LoVo (cell line): ENCODE measurements around the gene APLN.

Experiments
- DNase-seq: peaks from one replicate; pipeline ENCODE4 v3.0.0-alpha.2; 2016; ENCODE audit warnings: low spot score

The APLN gene

DNA sequence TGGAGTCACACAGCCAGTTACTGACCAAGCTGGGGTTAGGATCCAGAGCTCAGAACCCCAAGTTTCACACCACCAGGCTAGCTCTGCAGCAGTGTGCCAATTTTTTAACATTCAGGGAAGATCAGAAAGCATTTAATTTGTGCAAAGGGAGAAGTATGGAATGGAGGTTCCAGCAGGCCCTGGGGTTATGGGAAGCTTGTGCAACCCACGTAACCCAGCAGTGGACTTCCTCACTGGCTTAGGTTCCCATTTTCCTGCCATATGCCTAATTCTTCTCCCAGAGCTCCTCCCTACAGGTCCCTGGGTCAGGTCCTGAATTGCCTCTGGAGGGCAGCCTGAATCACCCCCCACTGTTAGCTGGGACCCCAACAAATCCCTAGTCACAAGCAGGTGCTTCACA lies 14.0 kb downstream of the APLN start:
- DNase-seq, result no peak

DNA sequence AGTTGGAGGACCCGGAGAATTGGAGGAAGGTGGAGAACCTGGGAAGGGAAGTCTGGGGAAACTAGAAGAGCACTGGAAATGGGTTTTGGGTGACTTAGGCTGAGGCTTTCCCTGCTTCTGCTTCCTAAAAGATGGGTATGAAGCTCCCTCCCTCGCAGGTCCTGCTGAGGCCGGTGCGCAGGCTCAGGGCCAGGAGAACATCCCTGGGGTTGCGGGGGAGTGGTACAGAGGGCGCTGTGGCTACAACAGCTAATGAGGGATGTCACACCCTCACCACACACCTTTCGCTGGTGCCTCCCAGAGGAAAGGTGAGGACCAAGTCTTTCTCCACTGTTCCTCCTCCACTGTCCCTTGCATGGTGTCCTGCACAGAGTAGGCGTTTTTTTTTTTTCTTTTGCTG lies 15.8 kb downstream of the APLN start:
- no peak for DNase-seq

DNA sequence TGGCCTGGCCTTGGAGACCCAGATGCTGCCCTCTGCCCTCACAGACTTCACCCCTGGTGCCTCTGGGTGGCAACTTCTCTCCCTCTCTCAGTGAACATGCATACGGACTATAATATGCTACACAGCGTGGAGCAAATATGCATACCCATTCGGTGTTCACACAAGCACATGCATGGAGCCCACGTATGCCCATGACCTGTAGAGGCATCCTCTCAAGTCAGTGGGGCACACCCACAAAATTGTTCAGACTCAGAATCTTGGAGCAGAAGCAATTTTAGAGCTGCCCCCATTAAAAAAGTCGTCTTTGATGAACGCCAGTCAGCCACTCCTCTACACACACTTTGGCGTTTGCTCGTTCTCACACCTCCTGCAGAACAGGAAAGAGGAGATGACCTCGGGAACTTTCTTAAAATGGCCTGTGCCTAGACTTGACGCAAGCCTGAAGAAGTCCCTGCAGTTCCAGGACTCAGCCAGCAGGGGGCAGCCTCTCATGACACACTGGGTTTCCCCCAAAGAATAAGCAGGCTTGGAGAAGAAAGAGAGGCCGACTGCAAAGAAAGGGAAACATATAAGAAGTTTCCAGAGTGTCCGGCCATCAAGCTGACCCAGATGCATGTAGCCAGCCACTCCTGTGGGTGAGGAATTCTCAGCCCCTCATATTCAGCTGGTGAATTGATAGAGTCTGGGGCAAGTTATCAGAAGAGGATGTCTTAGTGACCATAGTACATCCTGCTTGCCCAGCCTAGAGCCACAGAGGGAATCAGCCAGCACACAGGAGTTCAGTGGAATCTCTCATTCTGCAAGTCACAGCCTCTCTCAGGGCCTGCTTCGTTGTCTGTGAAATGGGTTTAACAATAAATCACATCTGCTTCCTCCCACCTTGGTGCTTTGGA lies 17.3 kb downstream of the APLN start:
- peak; percentile 30 for DNase-seq

DNA sequence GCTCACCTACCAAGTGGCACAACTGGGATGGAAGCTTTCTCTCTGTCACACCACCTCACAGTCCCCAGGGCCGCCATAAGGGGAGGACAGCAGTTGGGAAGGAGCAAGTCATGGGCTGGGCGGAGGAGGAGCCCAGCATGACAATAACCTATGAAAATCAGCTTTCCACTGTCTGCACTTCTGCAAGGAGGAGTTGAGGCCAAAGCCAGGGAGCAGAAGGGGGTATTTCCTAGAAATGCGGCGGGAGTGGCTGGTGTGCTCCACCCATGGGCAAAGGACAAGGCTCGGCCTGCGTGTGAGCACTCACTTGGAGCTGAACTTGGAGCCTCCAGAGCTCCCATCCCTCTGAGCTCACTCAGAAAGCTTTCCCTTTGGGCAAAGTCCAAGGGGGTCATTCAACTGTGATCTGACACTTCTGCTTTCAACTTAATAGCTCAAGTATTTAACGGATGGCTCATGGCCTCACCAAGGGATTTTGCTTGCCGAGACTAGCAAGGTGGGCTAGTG lies 18.5 kb downstream of the APLN start:
- DNase-seq, result peak; percentile 39

DNA sequence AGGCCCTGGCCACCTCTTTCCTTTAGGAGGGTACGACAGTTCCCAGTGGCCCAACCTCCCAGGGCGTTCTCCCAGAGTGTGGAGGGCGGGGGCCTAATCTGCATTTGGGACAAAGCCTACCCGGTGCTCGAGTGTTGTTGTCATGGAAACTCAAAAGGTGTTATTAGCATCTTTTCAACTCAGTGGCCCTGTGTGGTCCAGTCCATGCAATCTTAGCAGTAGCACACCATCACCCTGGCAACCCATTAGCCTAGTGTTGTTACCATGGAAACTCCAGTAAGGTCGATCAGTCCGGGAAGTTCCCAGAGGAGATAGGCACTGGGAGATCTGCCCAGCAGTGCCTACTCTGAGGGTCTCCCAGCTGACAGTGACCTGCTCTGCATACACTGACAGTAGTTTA lies 20.2 kb downstream of the APLN start:
- DNase-seq, result no peak

DNA sequence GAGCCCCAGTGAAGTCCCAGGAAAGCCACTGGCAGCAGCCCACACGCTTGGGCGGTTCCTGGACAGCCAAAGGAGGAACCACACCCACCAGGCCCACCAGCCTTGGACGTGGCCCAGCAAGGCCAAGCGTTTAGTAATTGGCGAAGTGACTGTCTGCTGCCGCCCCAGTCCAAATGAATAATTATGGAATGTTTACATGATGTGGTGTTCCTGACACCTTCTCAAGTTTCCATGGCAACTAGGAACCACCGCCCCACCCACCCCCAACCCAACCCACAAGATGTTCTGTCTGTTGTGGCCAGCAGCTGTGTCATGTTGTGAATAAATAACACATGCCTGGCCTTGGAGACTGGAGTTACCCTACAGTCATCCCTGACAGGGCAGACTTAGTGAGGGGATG lies 22.3 kb downstream of the APLN start:
- DNase-seq, result no peak

DNA sequence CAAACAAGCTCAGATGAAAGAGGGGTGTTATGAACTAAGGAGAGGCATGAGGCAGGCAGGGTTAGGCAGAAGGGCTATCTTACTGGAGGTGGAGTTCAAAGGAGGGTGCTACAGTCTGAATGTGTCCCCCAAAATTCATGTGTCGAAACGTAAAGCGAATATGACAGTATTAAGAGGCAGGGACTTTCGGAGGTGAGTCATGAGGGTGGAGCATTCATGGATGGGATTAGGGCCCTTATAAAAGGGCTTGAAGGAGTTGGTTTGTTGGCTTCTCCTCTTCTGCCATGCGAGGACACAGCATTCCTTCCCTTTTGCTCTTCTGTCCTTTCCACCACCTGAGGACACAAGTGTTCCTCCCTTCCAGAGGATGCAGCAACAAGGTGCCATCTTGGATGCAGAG lies 22.9 kb downstream of the APLN start:
- DNase-seq, result peak; percentile 2

DNA sequence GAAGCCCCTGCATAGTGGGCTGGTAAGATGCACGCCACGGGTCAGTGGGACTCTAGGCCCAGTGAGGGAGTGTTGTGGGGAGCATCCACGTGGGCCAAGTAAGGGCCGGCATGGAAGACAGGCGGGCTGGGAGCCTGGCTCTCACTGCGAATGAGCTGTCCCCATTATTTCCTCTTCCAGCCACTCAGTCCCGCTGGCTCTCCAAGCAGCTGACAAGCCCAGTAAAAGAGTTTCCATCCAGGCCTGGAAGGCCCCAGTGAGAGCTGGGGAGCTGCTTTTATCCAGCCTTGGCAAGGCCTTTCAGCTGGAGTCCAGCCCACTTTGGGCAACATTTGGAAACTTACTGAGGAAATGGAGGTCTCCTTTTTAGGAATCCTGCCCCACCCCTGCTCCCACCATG lies 24.9 kb downstream of the APLN start:
- DNase-seq, result no peak

DNA sequence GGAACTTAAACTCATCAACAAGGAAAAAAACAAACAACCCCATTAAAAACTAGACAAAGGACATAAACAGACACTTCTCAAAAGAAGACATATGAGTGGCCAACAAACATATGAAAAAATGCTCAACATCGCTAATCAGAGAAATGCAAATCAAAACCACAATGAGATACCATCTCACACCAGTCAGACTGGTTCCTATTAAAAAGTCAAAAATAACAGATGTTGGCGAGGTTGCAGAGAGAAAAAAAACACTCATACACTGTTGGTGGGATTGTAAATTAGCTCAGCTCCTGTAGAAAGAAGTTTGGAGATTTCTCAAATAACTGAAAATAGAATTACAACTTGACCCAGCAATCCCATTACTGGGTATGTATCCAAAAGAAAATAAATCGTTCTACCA lies 28.7 kb downstream of the APLN start:
- DNase-seq, result no peak

DNA sequence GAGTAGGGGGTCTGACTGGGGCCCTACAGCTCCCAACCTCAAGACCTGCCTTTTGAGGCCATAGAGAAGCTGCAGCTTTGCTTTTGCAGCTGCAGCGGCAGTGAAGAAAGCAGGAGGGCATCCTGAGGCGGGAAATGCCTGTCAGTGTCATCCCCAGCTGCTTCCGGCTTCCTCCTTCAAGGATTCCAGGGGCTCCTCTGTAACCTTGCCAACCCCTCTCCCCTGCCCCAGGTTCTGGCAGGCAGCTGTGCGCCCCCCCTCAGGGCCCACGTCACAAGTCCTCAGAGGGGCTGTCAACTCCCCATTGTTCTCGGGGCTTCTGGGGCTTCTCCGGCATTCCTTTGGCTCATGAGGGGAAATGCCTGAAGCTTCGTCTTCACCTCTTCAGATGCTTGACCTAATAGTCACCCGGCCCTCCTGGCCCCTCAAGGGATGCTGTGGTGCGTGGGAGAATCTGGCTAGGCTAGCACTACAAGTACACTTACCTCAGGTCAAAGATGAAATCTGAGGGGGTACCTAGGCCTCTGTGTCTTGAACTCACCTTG lies 31.9 kb downstream of the APLN start:
- no peak for DNase-seq

DNA sequence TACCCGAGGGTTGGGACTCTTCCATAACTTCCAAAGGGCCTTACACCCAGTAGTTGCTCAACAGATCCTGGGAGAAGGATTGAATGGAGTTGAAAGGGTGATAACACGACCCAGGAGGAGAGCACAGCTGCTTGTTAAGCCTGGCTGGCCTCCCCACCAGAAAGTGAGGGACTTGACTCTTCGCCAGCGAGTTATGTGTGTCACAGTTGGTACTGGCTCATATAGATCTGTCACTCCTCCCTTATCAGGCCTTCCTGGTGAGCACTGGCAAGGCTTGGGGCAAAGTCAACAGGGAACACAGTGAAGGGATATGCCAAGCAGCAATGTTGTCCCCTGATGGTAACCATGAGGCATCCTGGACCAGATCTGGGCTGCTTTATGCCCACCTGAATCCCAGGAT lies 35.8 kb downstream of the APLN start:
- DNase-seq, result no peak

DNA sequence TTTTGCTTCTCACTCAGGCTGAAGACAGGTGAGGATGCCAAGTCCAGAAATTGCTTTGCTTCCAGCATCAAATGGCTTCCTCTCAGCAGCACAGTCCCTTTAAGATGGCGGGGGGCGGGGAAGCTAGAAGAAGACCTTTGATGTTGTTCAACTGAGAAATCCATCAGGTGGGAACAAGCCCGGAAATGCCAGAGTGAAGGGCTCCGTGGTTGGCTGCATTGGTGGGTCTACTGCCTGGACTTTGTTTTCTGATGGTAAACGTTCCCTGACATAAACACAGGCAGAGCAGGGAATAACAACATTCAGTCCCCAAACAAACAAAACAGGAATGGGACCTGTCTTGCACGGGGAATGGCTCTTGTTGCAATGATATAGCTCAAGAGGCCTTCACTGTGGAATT lies 37.3 kb downstream of the APLN start:
- DNase-seq, result no peak

DNA sequence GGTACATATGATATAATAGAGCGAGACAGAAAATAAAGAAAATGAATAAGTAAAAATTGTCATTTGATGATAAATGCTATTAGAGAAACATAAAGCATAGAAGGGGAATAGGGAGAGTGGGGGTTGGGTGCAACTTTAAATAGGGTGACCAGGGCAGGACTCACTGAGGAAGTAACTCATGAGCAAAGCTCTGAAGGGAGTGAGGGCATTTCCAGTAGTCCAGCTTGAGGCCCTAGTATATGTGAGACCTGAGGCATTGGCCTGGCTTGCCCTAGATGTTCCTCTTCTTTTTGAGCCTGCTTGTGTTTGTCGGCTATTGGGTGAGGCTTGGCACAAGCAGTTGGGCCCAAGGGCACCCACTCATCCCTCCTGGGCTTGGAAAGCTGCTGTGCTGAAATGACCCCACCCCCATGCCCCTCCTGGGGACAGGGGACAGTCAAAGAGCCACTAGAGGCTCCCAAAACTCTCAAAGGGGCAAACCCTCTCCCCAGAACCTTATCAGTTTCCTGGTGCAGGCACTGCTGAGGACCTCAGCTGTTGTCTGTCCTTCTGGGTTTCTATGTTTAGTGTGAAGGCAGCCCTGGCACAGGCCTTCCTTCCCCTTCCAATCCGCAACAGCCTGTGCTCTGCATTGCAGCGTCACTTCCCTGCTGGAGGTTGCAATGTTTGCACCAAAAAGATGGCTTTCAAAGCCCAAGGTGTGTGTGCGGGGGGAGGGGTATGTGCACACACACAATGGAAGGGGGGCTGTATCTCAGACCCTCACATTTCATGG lies 40.1 kb downstream of the APLN start:
- no peak for DNase-seq

DNA sequence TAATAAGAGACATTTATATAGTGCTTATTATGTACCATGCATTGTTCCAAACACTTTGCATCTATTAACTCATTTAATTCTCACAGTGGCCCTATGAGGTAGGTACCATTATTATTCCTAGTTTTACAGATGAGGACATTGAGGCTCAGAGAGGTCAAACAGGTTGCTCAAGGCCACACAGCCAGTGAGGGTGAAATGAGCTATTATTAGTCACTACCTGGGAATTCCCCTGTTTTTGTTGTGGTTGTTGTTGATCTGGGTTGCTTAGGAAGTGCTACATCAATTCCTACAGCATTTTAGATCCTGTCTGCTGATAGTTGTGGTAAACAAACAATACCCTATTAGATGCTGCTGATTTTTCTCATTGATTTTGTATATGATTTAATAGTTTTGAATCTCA lies 41.2 kb downstream of the APLN start:
- DNase-seq, result no peak

DNA sequence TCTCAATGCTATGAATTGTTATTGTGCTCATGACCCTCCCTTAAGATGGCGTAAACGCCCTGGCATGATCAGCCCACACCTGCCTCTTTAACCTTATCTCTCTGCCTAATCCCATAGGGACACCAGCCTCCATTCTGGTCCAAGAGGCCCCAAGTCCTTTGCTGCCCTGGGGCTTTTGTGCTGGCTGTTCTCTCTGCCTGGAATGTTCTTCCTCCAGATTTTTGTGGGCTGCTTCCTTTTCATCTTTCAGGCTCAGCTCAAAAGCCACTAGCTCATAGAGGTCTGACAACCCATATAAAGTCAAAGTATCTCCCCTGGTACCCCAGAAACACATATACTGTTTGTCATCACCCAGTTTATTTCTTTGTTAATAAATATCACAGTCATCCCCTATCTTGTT lies 42.4 kb downstream of the APLN start:
- DNase-seq, result no peak

DNA sequence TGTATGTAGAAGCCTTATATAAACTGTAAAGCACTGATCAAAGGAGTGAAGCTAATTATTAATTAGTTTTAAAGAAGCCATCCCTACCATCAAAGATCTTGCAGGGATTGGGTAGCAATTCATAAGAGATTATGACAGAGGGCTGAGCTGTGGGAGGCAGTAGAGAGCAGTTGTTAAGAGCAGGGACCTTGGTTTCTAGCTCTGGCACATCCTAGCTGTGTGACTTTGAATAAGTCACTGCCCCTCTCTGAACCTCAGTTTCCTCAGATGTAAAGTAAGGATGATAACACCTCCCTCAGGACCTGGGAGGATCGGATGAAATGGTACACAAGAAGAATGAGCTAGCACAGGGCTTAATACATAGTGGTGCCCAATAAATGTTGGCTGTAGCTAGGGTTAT lies 45.4 kb downstream of the APLN start:
- DNase-seq, result no peak

DNA sequence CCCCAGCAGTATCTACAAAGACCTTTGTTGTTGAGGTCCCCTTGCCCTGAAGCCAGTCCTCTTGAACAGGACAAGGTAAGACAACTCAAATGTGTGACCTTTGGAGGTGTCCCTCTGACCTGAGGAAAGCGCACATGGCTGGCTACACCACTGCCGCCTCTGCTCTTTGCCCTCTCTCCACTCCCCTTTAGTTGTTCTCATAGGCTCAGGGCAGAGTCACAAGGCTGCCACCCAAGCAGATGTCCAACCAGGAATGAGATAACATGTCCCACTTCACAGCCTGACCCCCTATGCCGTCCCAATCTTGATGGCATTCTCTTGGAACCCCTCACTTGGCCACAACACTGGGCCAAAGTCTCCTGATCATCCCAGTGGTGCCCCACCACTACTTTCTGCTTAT lies 46.3 kb downstream of the APLN start:
- no peak for DNase-seq

DNA sequence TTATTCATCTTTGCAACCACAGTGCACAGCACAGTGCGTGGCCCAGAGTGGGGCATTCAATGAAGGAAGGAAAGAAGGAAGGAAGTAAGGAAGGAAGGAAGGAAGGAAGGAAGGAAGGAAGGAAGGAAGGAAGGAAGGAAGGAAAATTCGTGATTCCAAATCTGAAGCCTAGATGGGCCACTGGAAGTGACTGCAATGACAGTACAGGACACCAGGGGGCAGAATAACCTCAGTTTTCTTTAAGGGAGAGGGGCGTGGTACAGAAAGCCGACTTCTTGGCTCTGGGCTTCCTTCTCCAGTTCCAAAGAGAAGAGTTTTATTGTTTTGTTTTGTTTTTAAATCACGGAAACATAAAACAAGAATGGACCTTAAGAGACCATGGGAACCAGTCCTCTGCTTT lies 47.8 kb downstream of the APLN start:
- peak; percentile 27 for DNase-seq

DNA sequence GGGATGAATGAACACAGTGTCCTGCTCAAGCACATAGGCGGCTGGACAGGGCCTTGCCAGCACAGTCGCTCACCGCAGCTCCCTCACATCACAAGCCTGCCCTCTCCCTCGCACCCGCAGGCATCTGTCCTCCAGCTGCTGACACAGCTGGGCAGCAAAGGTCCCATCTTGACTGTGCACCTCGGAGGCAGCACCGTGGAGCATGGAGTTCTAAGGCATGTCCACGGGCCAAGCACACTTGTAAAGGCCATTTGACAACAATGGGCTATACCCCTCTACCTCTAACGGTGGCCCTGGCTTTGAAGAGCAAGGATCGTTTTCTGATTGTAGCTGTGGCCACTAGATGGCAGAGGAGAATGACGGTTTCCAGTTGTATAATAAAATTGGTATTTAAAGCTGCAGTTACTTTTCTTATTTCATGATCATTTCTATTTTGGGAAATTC lies 53.8 kb downstream of the APLN start:
- peak; percentile 2 for DNase-seq

DNA sequence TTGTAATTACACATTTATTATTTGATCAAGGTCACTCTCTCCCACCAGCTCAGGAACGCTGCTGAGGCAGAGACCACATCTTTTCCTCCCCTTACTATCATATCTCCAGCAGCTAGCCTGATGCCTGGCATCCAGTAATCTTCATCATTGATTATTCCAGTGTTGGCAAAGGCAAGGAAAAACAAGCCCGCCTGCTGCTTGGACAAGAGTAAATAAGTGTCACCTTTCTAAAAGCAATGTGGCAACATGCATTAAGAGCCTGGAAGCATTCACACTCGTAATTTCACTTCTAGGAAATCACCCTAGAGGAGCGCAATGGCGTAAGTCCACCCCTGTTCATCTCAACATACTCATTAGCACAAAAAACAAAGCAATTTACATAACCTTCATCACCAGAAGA lies 54.8 kb downstream of the APLN start:
- DNase-seq, result no peak

DNA sequence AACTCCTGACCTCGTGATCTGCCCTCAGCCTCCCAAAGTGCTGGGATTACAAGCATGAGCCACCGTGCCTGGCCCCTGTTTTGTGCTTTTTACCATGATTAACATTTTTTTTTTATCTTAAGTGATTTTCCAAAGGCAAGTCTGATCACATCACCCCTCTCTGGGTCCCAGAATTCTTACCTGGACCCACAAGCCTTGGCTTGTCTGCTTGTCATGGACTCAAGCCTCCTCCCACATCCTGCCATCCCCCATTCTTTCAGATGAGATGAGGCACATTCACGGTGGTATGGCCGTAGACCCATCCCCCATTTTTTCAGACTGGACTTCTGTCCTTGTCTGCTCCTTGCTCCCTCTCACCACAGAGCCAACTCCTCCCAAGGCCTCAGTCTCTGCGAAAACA lies 55.3 kb downstream of the APLN start:
- no peak for DNase-seq

DNA sequence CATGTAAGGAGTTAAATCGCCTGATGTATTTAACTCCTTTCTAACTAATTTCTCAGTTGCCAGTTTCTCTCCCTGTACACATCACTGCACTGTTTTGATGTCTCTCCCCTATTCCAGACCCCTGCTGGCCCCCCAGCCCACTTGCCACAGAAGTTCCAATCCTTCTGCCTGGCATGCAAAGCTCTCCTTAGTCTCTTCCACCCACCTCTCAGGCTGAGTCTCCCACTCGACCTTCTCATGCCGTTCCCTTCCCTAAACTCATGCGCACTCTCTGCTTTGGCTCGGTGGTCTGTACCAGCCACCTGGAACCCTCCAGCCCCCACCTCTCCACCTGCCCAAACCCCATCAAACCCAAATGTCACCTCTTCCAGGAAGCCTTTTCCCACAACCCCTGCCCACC lies 56.9 kb downstream of the APLN start:
- no peak for DNase-seq

DNA sequence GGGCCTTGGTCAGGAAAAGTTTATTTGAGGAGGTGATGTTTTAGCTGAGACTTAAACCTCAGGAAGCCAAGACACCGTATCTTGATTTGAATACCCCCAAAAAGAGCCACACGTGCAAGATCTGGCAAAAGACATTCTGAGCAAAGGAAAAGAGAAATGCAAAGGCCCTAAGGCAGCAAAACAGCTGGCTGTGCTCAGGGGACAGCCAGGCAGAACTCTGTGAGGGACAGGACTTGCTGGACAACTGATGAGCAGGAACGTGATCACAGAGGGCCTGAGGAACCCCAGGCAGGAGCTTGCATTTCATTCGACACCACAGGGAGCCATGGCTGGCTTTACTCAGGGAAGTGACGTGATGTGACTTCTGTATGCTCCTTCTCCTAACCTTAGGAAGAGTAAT lies 58.7 kb downstream of the APLN start:
- no peak for DNase-seq
